Activated naive CD8-positive, alpha-beta T cell treated with anti-CD3 and anti-CD28 coated beads, Interleukin-2, amount 50 U/mL, for 24 hours (primary cell): ENCODE results near the gene MAEL.

Source experiments
- ATAC-seq: fragments of 150-1000 bp; cut with Tn5 transposase; one replicate; pipeline ENCODE4 v1.10.0; 2021
- DNase-seq: peaks from one replicate; pipeline ENCODE4 v3.0.0; 2021
- H3K27ac Mint-ChIP-seq: one replicate; pipeline ENCODE4 v1.8.0; 2021; ENCODE audit warnings: mild to moderate bottlenecking, mixed read lengths
- H3K27me3 Mint-ChIP-seq: one replicate; pipeline ENCODE4 v1.8.0; 2021; ENCODE audit warnings: mixed read lengths
- H3K36me3 Mint-ChIP-seq: one replicate; pipeline ENCODE4 v1.8.0; 2021; ENCODE audit warnings: low read depth, mixed read lengths
- H3K4me1 Mint-ChIP-seq: one replicate; pipeline ENCODE4 v1.8.0; 2021; ENCODE audit warnings: mixed read lengths
- H3K4me3 Mint-ChIP-seq: one replicate; pipeline ENCODE4 v1.8.0; 2021; ENCODE audit warnings: mild to moderate bottlenecking, moderate library complexity, mixed read lengths
- H3K9me3 Mint-ChIP-seq: one replicate; pipeline ENCODE4 v1.8.0; 2021; ENCODE audit warnings: mixed read lengths

MAEL gene

GRCh38 chr1:166988974-166989515 lies at the start of gene MAEL:
MAEL (plus strand) TSS chr1:166989280; CDS start chr1:166989353, 73 bp downstream.
- no peak for DNase-seq
- no peak for ATAC-seq
- Mint-ChIP-seq H3K36me3 (no peaks in the 10 kb centered on the region), H3K4me3 (no peak within 1 kb of the TSS), H3K9me3 (no peaks in the 10 kb centered on the region), H3K27ac (no peak within 1 kb of the TSS), H3K27me3 (peaks cover 11% of the 10 kb centered on the region), H3K4me1 (no peaks in the 10 kb centered on the region)

GRCh38 chr1:166939741-166940375 lies 49.2 kb upstream of the MAEL start:
- Mint-ChIP-seq H3K9me3 (no peaks in the 10 kb centered on the region), H3K4me1 (peaks cover 11% of the 10 kb centered on the region), H3K4me3 (no peak overlapping the region), H3K27ac (no peak overlapping the region), H3K27me3 (no peaks in the 10 kb centered on the region), H3K36me3 (no peaks in the 10 kb centered on the region)
- ATAC-seq (no peak), DNase-seq (no peak)

GRCh38 chr1:166944186-166944967 lies 44.7 kb upstream of the MAEL start:
- no peak overlapping the region for H3K4me3 Mint-ChIP-seq
- peaks cover 29% of the 10 kb centered on the region for H3K4me1 Mint-ChIP-seq
- no peak for DNase-seq
- peaks cover 21% of the 10 kb centered on the region for H3K27me3 Mint-ChIP-seq
- ATAC-seq, result peak; percentile 72
- no peak overlapping the region for H3K27ac Mint-ChIP-seq
- H3K36me3 Mint-ChIP-seq, result no peaks in the 10 kb centered on the region
- H3K9me3 Mint-ChIP-seq, result no peaks in the 10 kb centered on the region

GRCh38 chr1:166947398-166948043 lies 41.6 kb upstream of the MAEL start:
- DNase-seq (peak; percentile 12), ATAC-seq (no peak)
- Mint-ChIP-seq H3K27me3 (peaks cover 26% of the 10 kb centered on the region), H3K9me3 (no peaks in the 10 kb centered on the region), H3K4me3 (no peak overlapping the region), H3K4me1 (peaks cover 31% of the 10 kb centered on the region), H3K27ac (no peak overlapping the region), H3K36me3 (no peaks in the 10 kb centered on the region)

- Mint-ChIP-seq H3K27ac (no peak overlapping the region), H3K9me3 (no peaks in the 10 kb centered on the region), H3K36me3 (no peaks in the 10 kb centered on the region), H3K27me3 (peaks cover 28% of the 10 kb centered on the region), H3K4me1 (peaks cover 38% of the 10 kb centered on the region), H3K4me3 (no peak overlapping the region)
- ATAC-seq (no peak), DNase-seq (no peak)
Observed at GRCh38 chr1:166948856-166949350, 40.2 kb upstream of the MAEL start.

- no peak for DNase-seq
- Mint-ChIP-seq H3K36me3 (no peaks in the 10 kb centered on the region), H3K4me1 (peaks cover 26% of the 10 kb centered on the region), H3K27ac (no peak overlapping the region), H3K27me3 (peaks cover 29% of the 10 kb centered on the region), H3K9me3 (no peaks in the 10 kb centered on the region), H3K4me3 (no peak overlapping the region)
- no peak for ATAC-seq
Observed at GRCh38 chr1:166950156-166950555, 38.9 kb upstream of the MAEL start.

GRCh38 chr1:166951050-166951449 lies 38.0 kb upstream of the MAEL start:
- peaks cover 25% of the 10 kb centered on the region for H3K27me3 Mint-ChIP-seq
- no peak overlapping the region for H3K27ac Mint-ChIP-seq
- no peaks in the 10 kb centered on the region for H3K9me3 Mint-ChIP-seq
- no peaks in the 10 kb centered on the region for H3K36me3 Mint-ChIP-seq
- ATAC-seq, result no peak
- DNase-seq, result no peak
- H3K4me3 Mint-ChIP-seq, result no peak overlapping the region
- peaks cover 19% of the 10 kb centered on the region for H3K4me1 Mint-ChIP-seq

GRCh38 chr1:166952002-166952746 lies 36.9 kb upstream of the MAEL start:
- ATAC-seq (peak; percentile 65), DNase-seq (no peak)
- H3K4me1 Mint-ChIP-seq, result peaks cover 18% of the 10 kb centered on the region
- no peak overlapping the region for H3K27ac Mint-ChIP-seq
- no peaks in the 10 kb centered on the region for H3K36me3 Mint-ChIP-seq
- peaks cover 16% of the 10 kb centered on the region for H3K27me3 Mint-ChIP-seq
- H3K9me3 Mint-ChIP-seq, result no peaks in the 10 kb centered on the region
- no peak overlapping the region for H3K4me3 Mint-ChIP-seq

- H3K9me3 Mint-ChIP-seq, result no peaks in the 10 kb centered on the region
- H3K27ac Mint-ChIP-seq, result no peak overlapping the region
- H3K36me3 Mint-ChIP-seq, result no peaks in the 10 kb centered on the region
- DNase-seq (no peak), ATAC-seq (no peak)
- no peak overlapping the region for H3K4me3 Mint-ChIP-seq
- peaks cover 8% of the 10 kb centered on the region for H3K27me3 Mint-ChIP-seq
- peaks cover 11% of the 10 kb centered on the region for H3K4me1 Mint-ChIP-seq
Observed at GRCh38 chr1:166953491-166953890, 35.6 kb upstream of the MAEL start.

GRCh38 chr1:166956057-166956850 lies 32.8 kb upstream of the MAEL start:
- no peak overlapping the region for H3K4me3 Mint-ChIP-seq
- no peaks in the 10 kb centered on the region for H3K9me3 Mint-ChIP-seq
- H3K27me3 Mint-ChIP-seq, result peaks cover 9% of the 10 kb centered on the region
- no peak for DNase-seq
- no peak overlapping the region for H3K27ac Mint-ChIP-seq
- no peaks in the 10 kb centered on the region for H3K36me3 Mint-ChIP-seq
- peaks cover 11% of the 10 kb centered on the region for H3K4me1 Mint-ChIP-seq
- ATAC-seq, result no peak

- no peak for DNase-seq
- Mint-ChIP-seq H3K27me3 (peaks cover 10% of the 10 kb centered on the region), H3K4me3 (no peak overlapping the region), H3K9me3 (no peaks in the 10 kb centered on the region), H3K36me3 (no peaks in the 10 kb centered on the region), H3K27ac (no peak overlapping the region), H3K4me1 (peaks cover 11% of the 10 kb centered on the region)
- no peak for ATAC-seq
Observed at GRCh38 chr1:166956872-166957271, 32.2 kb upstream of the MAEL start.

- Mint-ChIP-seq H3K4me1 (no peaks in the 10 kb centered on the region), H3K27me3 (peaks cover 9% of the 10 kb centered on the region), H3K4me3 (no peak overlapping the region), H3K36me3 (no peaks in the 10 kb centered on the region), H3K9me3 (no peaks in the 10 kb centered on the region), H3K27ac (no peak overlapping the region)
- DNase-seq, result no peak
- ATAC-seq, result no peak
Observed at GRCh38 chr1:166960858-166961474, 28.1 kb upstream of the MAEL start.

- no peak overlapping the region for H3K4me3 Mint-ChIP-seq
- H3K27ac Mint-ChIP-seq, result no peak overlapping the region
- peaks cover 3% of the 10 kb centered on the region for H3K36me3 Mint-ChIP-seq
- ATAC-seq (no peak), DNase-seq (no peak)
- H3K4me1 Mint-ChIP-seq, result peaks cover 23% of the 10 kb centered on the region
- no peaks in the 10 kb centered on the region for H3K9me3 Mint-ChIP-seq
- H3K27me3 Mint-ChIP-seq, result peaks cover 36% of the 10 kb centered on the region
Observed at GRCh38 chr1:166969074-166969677, 19.9 kb upstream of the MAEL start.
